Skin epidermis (tissue), 12 donors: Measurements from ENCODE around the gene NPLOC4.
"Not testable (repeated sequence)": the region's sequence is repeated elsewhere in the genome, so short reads cannot be mapped to it uniquely, and the experiment has no call there.

ENCODE experiments used
- H3K27ac ChIP-seq, 21 experiments: fragments of 200-600 bp; sonication (generic) in 11 of 21; one replicate each; pipeline ENCODE4 v1.5.0; 2020; ENCODE audit warnings: mild to moderate bottlenecking in 3 of 21, inconsistent platforms in 2 of 21, moderate library complexity in 2 of 21
- H3K4me3 ChIP-seq, 7 experiments: fragments of 200-600 bp; sonication (generic) in 2 of 7; one replicate each; pipeline ENCODE4 v1.5.0; 2020; ENCODE audit warnings: inconsistent platforms in 2 of 7, mild to moderate bottlenecking in 2 of 7, moderate library complexity in 1 of 7

The NPLOC4 gene

GRCh38 chr17:81641825-81642489 lies 5.0 kb upstream of the NPLOC4 start:
- Histone ChIP-seq H3K4me3 (no peak overlapping the region), H3K27ac (peak overlapping the region in 4 of 21 experiments; percentile 0 to 41 (median 22))

DNA sequence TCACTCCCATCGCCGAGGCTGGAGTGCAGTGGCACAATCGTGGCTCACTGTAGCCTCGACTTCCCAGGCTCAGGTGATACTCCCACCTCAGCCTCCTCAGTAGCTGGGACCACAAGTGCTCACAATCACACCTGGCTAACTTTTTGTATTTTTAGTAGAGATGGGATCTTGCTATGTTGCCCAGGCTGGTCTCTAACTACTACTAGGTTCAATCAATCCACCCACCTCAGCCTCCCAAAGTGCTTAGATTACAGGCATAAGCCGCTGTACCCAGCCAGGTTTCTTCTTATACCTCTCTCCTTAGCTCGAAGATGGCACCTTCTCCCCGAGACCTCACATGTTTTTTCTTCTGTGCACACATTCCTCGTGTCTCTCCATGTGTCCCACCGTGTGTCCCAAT lies 3.1 kb upstream of the NPLOC4 start:
- Histone ChIP-seq H3K4me3 (no peak overlapping the region), H3K27ac (no peak overlapping the region)

DNA sequence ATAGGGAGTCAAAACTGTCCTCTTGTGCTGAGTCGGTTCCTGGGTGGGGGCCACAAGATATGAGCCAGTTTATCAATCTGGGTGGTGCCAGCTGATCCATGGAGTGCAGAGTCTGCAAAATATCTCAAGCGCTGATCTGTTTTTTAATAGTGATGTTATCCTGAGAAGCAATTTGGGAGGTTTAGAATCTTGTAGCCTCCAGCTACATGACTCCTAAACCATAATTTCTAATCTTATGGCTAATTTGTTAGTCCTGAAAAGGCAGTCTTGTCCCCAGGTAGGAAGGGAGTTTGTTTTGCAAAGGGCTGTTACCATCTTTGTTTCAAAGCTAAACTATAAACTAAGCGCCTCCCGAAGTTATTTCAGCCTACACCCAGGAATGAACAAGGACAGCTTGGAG lies 1.8 kb upstream of the NPLOC4 start:
- Histone ChIP-seq H3K4me3 (no peak overlapping the region), H3K27ac (no peak overlapping the region)

DNA sequence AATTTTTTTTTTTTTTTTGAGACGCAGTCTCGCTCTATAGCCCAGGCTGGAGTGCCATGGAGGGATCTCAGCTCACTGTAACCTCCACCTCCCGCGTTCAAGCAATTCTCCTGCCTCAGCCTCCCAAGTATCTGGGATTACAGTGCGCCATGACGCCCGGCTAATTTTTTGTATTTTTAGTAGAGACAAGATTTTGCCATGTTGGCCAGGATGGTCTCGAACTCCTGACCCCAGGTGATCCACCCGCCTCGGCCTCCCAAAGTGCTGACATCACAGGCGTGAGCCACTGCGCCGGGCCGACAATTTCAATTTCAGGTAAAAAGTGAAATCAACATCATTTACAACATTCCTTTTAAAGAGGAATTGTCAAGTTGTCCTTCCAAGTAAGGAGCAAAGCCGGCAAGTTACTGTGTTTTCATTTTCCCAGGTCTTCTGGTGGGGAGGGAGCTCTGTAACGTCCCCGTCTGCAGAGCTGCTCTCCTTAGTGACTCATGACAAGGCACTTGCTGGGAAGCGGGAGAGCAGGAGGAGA lies 873 bp downstream of the NPLOC4 start:
- Histone ChIP-seq H3K4me3 (peak overlapping the region; percentile 79 to 93 (median 90)), H3K27ac (peak overlapping the region; percentile 80 to 98 (median 95))

GRCh38 chr17:81635431-81635830 lies 1.5 kb downstream of the NPLOC4 start:
- H3K27ac ChIP-seq = peak overlapping the region in 8 of 21 experiments; percentile 91 to 98 (median 96)

DNA sequence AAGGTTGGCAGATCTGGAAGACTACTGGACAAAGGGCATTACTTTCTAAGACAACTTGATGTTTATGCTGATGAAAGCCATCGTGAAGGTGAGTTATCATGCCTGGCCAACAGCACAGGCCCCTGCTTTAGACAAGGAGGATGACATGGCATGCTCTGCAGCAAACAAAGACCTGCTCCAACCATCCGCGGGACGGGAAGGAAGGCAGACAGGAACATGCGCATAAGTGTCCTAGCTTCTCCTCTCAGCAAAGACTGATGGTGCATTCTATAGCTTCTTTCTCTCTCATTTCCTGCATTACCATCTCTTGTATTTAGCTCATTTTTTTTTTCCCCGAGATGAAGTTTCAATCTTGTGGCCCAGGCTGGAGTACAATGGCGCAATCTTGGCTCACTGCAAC lies 5.4 kb downstream of the NPLOC4 start:
- H3K4me3 ChIP-seq = no peak overlapping the region
- no peak overlapping the region for H3K27ac ChIP-seq

More at GRCh38 chr17:81635431-81635830, 1.5 kb downstream of the NPLOC4 start:
- H3K4me3 ChIP-seq = peak overlapping the region in 6 of 7 experiments; percentile 79 to 93 (median 92)

DNA sequence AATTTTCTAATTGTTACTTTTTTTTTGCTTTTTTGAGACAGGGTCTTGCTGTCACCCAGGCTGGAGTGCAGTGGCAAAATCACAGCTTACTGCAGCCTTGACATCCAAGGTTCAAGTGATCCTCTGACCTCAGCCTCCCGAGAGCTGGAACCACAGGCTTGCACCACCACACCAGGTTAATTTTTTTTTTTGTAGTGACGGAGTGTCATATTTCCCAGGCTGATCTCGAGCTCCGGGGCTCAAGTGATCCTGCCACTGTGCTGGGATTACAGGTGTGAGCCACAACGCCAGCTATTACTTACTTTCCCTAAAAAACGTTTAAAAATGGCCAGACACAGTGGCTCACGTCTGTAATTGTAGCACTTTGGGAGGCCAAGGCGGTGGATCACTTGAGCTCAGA lies 6.6 kb downstream of the NPLOC4 start:
- no peak overlapping the region for H3K4me3 ChIP-seq
- no peak overlapping the region for H3K27ac ChIP-seq

DNA sequence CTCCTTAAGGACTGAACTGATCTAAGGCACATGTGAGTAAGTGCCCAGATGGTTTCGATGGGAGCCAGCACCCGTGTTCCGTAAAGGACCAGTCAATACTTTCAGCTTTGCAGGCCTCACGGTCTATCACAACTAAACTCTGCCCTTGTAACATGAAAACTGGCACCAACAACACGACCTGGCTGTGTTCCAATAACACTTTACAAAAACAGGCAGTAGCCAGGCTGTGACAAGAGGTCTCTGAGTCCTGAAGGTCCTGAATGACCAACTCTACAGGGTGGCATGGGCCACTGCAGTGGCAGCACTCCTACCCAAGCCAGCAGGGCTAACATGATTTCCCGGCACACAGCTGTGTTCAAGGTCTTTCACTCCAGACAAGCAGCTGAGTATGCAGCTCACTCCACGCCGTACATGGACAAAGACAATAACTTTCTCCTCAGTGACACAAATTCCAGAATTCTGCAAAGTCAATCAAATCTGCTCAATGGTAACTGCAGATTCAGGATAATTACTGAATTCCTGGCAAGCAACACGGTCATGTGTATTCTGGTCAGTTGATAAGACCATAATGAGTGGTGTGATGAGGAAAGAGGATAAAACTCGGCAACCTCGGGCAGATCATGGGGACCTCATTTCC lies 15.3 kb downstream of the NPLOC4 start:
- Histone ChIP-seq H3K4me3 (no peak overlapping the region), H3K27ac (no peak overlapping the region)

GRCh38 chr17:81618307-81618706 lies 18.6 kb downstream of the NPLOC4 start:
- H3K4me3 ChIP-seq, H3K27ac ChIP-seq: not testable (repeated sequence)

- Histone ChIP-seq H3K27ac (no peak overlapping the region), H3K4me3 (no peak overlapping the region)
Measured at GRCh38 chr17:81616877-81617276, 20.0 kb downstream of the NPLOC4 start.

- no peak overlapping the region for H3K4me3 ChIP-seq
- H3K27ac ChIP-seq = peak overlapping the region in 1 of 21 experiments; percentile 33
Measured at GRCh38 chr17:81615401-81615930, 21.4 kb downstream of the NPLOC4 start.

DNA sequence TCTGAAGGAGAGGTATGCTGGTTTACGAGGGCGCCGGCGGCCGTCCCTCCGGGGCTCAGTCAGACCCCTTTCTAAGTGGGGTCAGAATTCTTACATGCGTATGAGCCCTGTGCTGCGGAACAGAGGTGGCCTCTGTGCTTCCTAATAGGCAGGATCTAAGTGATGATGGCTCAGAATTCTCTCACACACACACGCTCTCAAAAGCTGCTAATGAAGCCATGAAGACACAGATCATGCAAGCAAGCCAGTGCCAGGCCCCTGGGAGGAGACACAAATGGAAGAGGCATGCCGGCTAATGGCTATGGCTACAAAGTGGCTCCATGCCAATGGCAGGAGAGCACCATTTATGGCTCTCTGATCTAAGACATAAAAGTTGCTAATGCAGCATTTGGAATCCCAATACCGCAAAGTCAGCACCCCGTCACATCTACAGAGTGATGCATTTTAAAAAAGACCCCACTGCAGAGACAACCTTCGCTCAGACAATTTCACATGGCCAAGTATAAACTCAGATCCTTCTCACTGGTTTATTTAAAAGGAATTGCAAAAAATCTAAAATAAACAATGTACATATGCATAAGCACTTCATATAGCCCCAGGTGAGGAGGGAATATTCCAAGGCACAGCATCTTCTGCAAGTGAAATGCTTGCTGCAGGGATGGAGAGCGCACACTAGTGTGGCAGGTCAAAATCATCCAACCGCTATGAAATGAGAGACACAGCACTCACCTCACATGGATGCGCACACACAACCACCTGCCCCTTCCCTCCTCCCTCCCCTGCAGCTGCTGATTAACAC lies 24.5 kb downstream of the NPLOC4 start:
- H3K27ac ChIP-seq = no peak overlapping the region
- no peak overlapping the region for H3K4me3 ChIP-seq

DNA sequence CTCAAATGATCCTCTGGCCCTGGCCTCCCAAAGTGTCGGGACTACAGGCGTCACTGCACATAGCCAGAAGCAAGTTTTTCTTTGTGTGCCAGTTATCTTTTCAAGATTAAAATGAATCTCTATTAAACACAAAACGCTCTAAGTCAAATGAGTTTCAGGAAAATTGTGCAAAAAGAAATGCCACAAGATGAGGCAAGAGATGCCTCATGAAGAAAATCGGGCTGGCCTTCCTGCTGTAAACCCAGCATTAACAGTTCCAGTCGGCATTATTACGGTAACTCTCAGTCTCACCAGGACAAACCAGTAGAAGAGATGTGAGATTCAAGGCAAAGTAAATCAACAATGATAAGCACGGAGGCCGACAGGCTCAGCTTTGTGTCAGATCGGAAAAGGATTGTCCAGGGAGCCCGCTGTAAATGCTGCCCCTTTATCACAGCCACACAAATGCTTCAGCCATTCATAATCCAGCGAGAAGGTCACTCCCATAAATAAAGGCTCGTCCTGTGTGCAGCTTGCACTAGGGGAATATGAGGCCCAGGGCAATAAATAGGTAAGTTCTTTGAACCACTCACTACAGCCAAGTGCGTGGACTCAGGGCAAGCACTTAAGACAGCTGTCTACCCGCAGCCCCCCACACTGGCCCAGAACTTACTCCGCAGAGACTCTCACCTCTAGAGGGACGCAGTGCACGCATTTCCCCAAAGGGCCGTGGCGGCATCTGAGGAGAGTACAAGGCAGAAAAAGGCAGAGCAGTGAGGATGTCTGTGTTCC lies 27.2 kb downstream of the NPLOC4 start:
- no peak overlapping the region for H3K4me3 ChIP-seq
- no peak overlapping the region for H3K27ac ChIP-seq

- no peak overlapping the region for H3K27ac ChIP-seq
- H3K4me3 ChIP-seq = no peak overlapping the region
Measured at GRCh38 chr17:81608605-81609004, 28.3 kb downstream of the NPLOC4 start.

DNA sequence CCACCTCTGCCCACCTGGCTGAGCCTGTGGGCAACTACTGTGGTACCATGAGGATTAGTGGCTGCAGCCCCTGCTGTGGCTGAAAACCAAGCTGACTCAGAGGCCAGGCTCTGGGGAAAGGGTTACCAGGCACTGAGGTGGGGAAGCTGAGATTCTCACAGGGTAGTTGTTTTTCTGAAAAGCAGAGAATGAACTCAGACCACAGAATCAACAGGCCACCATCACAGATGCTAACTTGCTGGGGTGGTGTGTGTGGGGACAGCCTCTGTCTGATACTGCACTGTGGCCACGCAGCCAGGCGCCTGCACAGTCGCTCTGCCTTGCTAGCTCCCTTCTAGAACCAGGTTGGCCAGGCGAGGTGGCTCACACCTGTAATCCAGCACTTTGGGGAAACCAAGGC lies 28.8 kb downstream of the NPLOC4 start:
- Histone ChIP-seq H3K4me3 (no peak overlapping the region), H3K27ac (no peak overlapping the region)

DNA sequence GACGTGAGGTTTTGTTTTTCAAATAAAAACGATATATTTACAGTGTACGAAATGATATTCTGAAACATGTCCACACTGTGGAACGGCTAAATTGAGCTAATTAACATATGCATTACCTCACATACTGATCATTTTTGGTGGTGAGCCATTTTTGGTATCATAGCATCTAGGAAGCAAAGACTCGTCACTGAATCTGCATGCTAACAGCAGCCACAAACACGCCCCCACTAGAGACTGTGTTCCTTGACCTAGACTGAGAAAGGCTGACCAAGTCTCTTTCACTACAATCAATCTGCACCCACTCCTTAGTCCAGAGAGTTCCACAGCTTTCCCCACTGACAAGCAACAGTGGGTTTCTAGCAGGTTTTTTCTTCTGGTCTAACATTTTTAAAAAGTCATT lies 29.5 kb downstream of the NPLOC4 start:
- Histone ChIP-seq H3K4me3 (no peak overlapping the region), H3K27ac (no peak overlapping the region)

GRCh38 chr17:81603846-81604610 lies 32.9 kb downstream of the NPLOC4 start:
- Histone ChIP-seq H3K4me3 (no peak overlapping the region), H3K27ac (no peak overlapping the region)

DNA sequence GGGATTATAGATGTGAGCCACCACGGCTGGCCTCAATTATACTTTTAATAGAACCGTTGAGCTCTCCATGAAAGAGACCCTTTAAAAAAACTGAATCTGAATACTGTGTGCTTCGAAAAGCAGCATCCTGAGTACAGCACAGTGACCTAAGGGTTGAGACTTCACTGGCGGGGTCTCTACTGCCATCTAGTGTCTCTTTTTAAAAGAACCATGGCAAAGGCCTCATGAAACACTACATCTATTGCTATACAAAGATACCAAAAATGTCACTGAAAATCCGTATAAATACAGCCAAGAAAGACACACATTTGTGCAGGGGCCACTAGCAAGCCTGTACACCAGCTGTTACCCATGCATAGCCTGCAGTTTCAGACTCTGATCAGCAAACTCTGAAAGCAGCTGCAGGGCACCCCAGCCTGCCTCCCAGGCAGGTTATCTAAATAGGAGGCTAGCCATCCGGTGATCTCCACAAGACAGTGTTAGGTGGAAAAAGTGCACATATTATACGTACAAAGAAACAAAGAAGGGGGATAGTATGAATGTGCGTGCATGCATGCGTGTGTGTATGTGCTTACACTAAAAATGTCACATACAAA lies 35.3 kb downstream of the NPLOC4 start:
- no peak overlapping the region for H3K27ac ChIP-seq

More for the DNA sequence above, 35.3 kb downstream of the NPLOC4 start:
- H3K4me3 ChIP-seq = no peak overlapping the region
